GM12878 (cell line): ENCODE results near the gene GLT8D2. TPM values are rescaled to one million over a fixed set of nuclear protein-coding genes. Genes with fewer than 3 reads are reported as not detected.

Source experiments
- BCL11A ChIP-seq: IDR thresholded peaks from 2 replicates; pipeline ENCODE4 v1.6.1; 2011; ENCODE audit warnings: low read depth, low read length
- CBX5 ChIP-seq: sonication (generic); IDR thresholded peaks from 2 replicates; pipeline ENCODE4 v1.6.1; 2016; ENCODE audit warnings: low read depth, moderate library complexity, mild to moderate bottlenecking, inconsistent platforms
- CHD2 ChIP-seq: IDR thresholded peaks from 2 replicates; pipeline ENCODE4 v1.6.1; 2011; ENCODE audit warnings: low read depth, low read length, improper control_type of control experiment, borderline replicate concordance
- CREM ChIP-seq: IDR thresholded peaks from 2 replicates; pipeline ENCODE4 v1.6.1; 2014; ENCODE audit warnings: antibody characterized with exemption, low read depth
- ETV6 ChIP-seq, 2 experiments: fragments of 450-650 bp in 1 of 2; IDR thresholded peaks in 1 of 2; conservative IDR thresholded peaks in 1 of 2; 2 replicates each; pipeline ENCODE4 v1.6.1; 2014; ENCODE audit warnings: antibody characterized with exemption in 1 of 2, borderline replicate concordance in 1 of 2, low read depth in 1 of 2, mild to moderate bottlenecking in 1 of 2, moderate library complexity in 1 of 2
- EZH2 ChIP-seq: IDR thresholded peaks from 2 replicates; pipeline ENCODE4 v1.6.1; 2012; ENCODE audit warnings: low read depth, mild to moderate bottlenecking, control low read depth, inconsistent platforms, low read length, borderline replicate concordance; ENCODE audit not compliant: control insufficient read depth
- HDAC2 ChIP-seq: fragments of 200-600 bp; sonication (generic); IDR thresholded peaks from 2 replicates; pipeline ENCODE4 v1.6.1; 2017
- IRF4 ChIP-seq: IDR thresholded peaks from 2 replicates; pipeline ENCODE4 v1.6.1; 2011; ENCODE audit warnings: low read depth, low read length
- MXI1 ChIP-seq: fragments of 150-350 bp; IDR thresholded peaks from 2 replicates; pipeline ENCODE4 v1.6.1; 2011; ENCODE audit warnings: low read depth, mild to moderate bottlenecking, inconsistent platforms, low read length, improper control_type of control experiment
- PAX8 ChIP-seq: fragments of 450-650 bp; IDR thresholded peaks from 2 replicates; pipeline ENCODE4 v1.6.1; 2017; ENCODE audit warnings: mild to moderate bottlenecking, moderate library complexity
- RB1 ChIP-seq: fragments of 450-650 bp; formaldehyde crosslinking; IDR thresholded peaks from 2 replicates; pipeline ENCODE4 v1.6.1; 2017; ENCODE audit warnings: mild to moderate bottlenecking, borderline replicate concordance
- RELA ChIP-seq: fragments of 450-650 bp; IDR thresholded peaks from 2 replicates; pipeline ENCODE4 v1.8.0; 2014; ENCODE audit warnings: borderline replicate concordance; ENCODE audit not compliant: partially characterized antibody
- SIN3A ChIP-seq: IDR thresholded peaks from 2 replicates; pipeline ENCODE4 v1.6.1; 2012; ENCODE audit warnings: low read depth, low read length, improper control_type of control experiment
- ZBED1 ChIP-seq: IDR thresholded peaks from 2 replicates; pipeline ENCODE4 v1.6.1; 2016; ENCODE audit warnings: borderline replicate concordance
- polyA plus RNA-seq, 11 experiments: library from polyadenylated mRNA; depleted of rRNA in 4 of 11; unstranded in 6 of 11; stranded (reverse) in 5 of 11; fragments of >200 nt; fragmentation: Nextera tagmentation in 4 of 11; fragmentation: Illumina TruSeq in 1 of 11; extraction: Ambion mirVana in 4 of 11; extraction: Trizol in 1 of 11; gene quantifications; 1 replicate in 1 of 11; 2 replicates in 10 of 11; pipeline versions ENCODE4 v1.2.1 to v1.2.3, GENCODE V29; 2011 to 2016; ENCODE audit warnings: inconsistent platforms in 2 of 11, missing spikeins in 2 of 11, low read depth in 1 of 11
- total RNA-seq, 4 experiments: library from RNA; depleted of rRNA in 3 of 4; stranded (reverse); fragments of >200 nt in 3 of 4; fragmentation: Illumina TruSeq in 1 of 4; extraction: Trizol in 1 of 4; gene quantifications; 2 replicates each; pipeline versions ENCODE4 v1.2.1 to v1.2.3, GENCODE V29; 2013 to 2021
- TF ChIP-seq, protein P1 (sequence below): fragments of 450-650 bp; IDR thresholded peaks from 2 replicates; pipeline ENCODE4 v1.6.1; 2017; ENCODE audit warnings: mild to moderate bottlenecking, moderate library complexity
- TF ChIP-seq, protein P2 (sequence below): IDR thresholded peaks from 2 replicates; pipeline ENCODE4 v1.6.1; 2012; ENCODE audit warnings: low read depth, low read length, improper control_type of control experiment
- TF ChIP-seq, protein P3 (sequence below): IDR thresholded peaks from 2 replicates; pipeline ENCODE4 v1.6.1; 2012; ENCODE audit warnings: improper control_type of control experiment, low read depth, low read length; ENCODE audit not compliant: insufficient replicate concordance

Gene GLT8D2
- total and polyA plus RNA-seq, 10 of the 15 experiments (the other 5 are each of a cell fraction or from before 2014, with no cell fraction given): 0.06 to 0.80 (median 0.37) TPM; not detected in 1

DNA sequence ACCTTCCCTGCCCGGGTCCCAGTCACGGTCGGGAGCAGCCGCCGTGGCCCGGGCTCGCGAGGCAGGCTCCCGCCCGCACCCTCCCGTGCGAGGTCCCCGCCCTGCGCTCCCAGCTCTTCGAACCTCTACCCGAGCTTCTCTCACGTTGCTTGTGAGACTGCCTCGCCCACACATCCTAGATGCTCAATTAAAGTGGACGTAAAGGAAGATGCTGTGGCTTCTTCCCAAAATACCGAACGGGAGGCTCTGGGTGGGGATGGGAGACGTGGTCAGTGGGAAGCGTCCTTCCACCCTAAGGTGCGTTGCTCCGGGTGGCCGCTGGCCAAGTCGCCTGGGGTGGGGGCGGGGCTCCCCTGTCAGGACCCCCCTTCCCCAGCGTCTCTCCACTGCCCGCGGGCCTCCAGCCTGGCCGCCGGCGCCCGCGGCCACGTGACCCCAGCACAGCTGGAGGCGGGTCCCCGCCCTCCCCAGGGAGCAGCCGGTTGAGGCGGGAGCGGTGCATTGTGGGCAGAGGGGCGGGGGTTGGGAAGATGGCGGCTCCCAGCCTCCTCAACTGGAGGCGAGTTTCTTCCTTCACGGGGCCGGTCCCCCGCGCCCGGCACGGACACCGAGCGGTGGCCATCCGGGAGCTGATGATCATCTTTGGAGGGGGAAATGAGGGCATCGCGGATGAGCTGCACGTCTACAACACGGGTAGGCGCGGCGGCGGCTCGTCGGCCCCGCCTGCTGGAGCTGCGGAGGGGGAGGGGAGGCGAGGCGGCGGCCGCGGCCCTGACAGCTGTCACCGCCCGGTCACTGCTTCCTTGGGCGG lies 14.2 kb upstream of the GLT8D2 start, which contains the start of gene HCFC2 (continued):
- TF ChIP-seq, protein P1, sequence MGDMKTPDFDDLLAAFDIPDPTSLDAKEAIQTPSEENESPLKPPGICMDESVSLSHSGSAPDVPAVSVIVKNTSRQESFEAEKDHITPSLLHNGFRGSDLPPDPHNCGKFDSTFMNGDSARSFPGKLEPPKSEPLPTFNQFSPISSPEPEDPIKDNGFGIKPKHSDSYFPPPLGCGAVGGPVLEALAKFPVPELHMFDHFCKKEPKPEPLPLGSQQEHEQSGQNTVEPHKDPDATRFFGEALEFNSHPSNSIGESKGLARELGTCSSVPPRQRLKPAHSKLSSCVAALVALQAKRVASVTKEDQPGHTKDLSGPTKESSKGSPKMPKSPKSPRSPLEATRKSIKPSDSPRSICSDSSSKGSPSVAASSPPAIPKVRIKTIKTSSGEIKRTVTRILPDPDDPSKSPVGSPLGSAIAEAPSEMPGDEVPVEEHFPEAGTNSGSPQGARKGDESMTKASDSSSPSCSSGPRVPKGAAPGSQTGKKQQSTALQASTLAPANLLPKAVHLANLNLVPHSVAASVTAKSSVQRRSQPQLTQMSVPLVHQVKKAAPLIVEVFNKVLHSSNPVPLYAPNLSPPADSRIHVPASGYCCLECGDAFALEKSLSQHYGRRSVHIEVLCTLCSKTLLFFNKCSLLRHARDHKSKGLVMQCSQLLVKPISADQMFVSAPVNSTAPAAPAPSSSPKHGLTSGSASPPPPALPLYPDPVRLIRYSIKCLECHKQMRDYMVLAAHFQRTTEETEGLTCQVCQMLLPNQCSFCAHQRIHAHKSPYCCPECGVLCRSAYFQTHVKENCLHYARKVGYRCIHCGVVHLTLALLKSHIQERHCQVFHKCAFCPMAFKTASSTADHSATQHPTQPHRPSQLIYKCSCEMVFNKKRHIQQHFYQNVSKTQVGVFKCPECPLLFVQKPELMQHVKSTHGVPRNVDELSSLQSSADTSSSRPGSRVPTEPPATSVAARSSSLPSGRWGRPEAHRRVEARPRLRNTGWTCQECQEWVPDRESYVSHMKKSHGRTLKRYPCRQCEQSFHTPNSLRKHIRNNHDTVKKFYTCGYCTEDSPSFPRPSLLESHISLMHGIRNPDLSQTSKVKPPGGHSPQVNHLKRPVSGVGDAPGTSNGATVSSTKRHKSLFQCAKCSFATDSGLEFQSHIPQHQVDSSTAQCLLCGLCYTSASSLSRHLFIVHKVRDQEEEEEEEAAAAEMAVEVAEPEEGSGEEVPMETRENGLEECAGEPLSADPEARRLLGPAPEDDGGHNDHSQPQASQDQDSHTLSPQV: no peak
- TF ChIP-seq SIN3A: peak; percentile 78; the same call in 1 of the 2 replicates
- TF ChIP-seq RELA: peak; percentile 84
- TF ChIP-seq MXI1: peak; percentile 92
- peak; percentile 47 for TF ChIP-seq CREM
- no peak for TF ChIP-seq PAX8
- peak; percentile 26; the same call in 1 of the 2 replicates for TF ChIP-seq HDAC2
- TF ChIP-seq, protein P2, sequence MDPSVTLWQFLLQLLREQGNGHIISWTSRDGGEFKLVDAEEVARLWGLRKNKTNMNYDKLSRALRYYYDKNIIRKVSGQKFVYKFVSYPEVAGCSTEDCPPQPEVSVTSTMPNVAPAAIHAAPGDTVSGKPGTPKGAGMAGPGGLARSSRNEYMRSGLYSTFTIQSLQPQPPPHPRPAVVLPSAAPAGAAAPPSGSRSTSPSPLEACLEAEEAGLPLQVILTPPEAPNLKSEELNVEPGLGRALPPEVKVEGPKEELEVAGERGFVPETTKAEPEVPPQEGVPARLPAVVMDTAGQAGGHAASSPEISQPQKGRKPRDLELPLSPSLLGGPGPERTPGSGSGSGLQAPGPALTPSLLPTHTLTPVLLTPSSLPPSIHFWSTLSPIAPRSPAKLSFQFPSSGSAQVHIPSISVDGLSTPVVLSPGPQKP: no peak
- TF ChIP-seq RB1: peak; percentile 96
- no peak; the same call in 1 of the 2 replicates for TF ChIP-seq CBX5
- no peak for TF ChIP-seq ZBED1
- TF ChIP-seq CHD2: peak; percentile 67; the same call in 1 of the 2 replicates
- no peak for TF ChIP-seq ETV6 (conservative IDR thresholded peaks at IDR 0.05 in 1 of 2, IDR thresholded peaks at IDR 0.05 in 1 of 2; ENCODE audit: borderline replicate concordance in 1 of 2, low read depth in 1 of 2)
- TF ChIP-seq IRF4: no peak
- TF ChIP-seq BCL11A: no peak
- TF ChIP-seq, protein P3, sequence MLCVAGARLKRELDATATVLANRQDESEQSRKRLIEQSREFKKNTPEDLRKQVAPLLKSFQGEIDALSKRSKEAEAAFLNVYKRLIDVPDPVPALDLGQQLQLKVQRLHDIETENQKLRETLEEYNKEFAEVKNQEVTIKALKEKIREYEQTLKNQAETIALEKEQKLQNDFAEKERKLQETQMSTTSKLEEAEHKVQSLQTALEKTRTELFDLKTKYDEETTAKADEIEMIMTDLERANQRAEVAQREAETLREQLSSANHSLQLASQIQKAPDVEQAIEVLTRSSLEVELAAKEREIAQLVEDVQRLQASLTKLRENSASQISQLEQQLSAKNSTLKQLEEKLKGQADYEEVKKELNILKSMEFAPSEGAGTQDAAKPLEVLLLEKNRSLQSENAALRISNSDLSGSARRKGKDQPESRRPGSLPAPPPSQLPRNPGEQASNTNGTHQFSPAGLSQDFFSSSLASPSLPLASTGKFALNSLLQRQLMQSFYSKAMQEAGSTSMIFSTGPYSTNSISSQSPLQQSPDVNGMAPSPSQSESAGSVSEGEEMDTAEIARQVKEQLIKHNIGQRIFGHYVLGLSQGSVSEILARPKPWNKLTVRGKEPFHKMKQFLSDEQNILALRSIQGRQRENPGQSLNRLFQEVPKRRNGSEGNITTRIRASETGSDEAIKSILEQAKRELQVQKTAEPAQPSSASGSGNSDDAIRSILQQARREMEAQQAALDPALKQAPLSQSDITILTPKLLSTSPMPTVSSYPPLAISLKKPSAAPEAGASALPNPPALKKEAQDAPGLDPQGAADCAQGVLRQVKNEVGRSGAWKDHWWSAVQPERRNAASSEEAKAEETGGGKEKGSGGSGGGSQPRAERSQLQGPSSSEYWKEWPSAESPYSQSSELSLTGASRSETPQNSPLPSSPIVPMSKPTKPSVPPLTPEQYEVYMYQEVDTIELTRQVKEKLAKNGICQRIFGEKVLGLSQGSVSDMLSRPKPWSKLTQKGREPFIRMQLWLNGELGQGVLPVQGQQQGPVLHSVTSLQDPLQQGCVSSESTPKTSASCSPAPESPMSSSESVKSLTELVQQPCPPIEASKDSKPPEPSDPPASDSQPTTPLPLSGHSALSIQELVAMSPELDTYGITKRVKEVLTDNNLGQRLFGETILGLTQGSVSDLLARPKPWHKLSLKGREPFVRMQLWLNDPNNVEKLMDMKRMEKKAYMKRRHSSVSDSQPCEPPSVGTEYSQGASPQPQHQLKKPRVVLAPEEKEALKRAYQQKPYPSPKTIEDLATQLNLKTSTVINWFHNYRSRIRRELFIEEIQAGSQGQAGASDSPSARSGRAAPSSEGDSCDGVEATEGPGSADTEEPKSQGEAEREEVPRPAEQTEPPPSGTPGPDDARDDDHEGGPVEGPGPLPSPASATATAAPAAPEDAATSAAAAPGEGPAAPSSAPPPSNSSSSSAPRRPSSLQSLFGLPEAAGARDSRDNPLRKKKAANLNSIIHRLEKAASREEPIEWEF: no peak
- no peak for TF ChIP-seq EZH2
